GM13977 (cell line): ENCODE data around the gene LRRC1.

ENCODE experiments used
- DNase-seq: peaks from one replicate; pipeline ENCODE4 v3.0.0; 2012; ENCODE audit warnings: low spot score
- CTCF ChIP-seq: IDR thresholded peaks from 2 replicates; pipeline ENCODE4 v1.5.1; 2012; ENCODE audit warnings: mild to moderate bottlenecking, control low read depth; ENCODE audit not compliant: insufficient read depth; ENCODE audit errors: extremely low read depth, missing control alignments
- in situ Hi-C: fragments of 300-500 bp; cut with MboI; formaldehyde crosslinking; loops from one replicate; pipeline ENCODE4 v1.12.0; 2022; ENCODE audit warnings: low sequenced_read_pairs, low pct_unique_long_range_greater_than_20kb, mixed read lengths, inconsistent platforms; ENCODE audit not compliant: unreplicated experiment

Gene LRRC1

GRCh38 chr6:53811082-53811481 is 16.3 kb downstream of the LRRC1 start:
- TF ChIP-seq CTCF, result no peak
- peak; percentile 23 for DNase-seq
- in situ Hi-C loops, result no loop called here

- DNase-seq, result no peak
- TF ChIP-seq CTCF, result no peak
- in situ Hi-C loops, result no loop called here
These were observed 16.9 kb downstream of the LRRC1 start for GRCh38 chr6:53811746-53812145.

GRCh38 chr6:53813096-53813495 is 18.3 kb downstream of the LRRC1 start:
- in situ Hi-C loops, result no loop called here
- TF ChIP-seq CTCF, result no peak
- no peak for DNase-seq

GRCh38 chr6:53813801-53814200 is 19.0 kb downstream of the LRRC1 start:
- in situ Hi-C loops, result no loop called here
- no peak for TF ChIP-seq CTCF
- no peak for DNase-seq

- in situ Hi-C loops, result no loop called here
- no peak for TF ChIP-seq CTCF
- no peak for DNase-seq
These were observed 19.5 kb downstream of the LRRC1 start for GRCh38 chr6:53814353-53814752.

GRCh38 chr6:53815381-53816119 is 20.7 kb downstream of the LRRC1 start:
- DNase-seq, result no peak
- in situ Hi-C loops, result no loop called here
- TF ChIP-seq CTCF, result no peak
